Activated CD4-positive, alpha-beta T cell treated with anti-CD3 and anti-CD28 coated beads, Interleukin-10, Interleukin-2, amounts not matched to agents 100 ng/mL and 50 ng/mL, durations not matched to agents 16 hours and 8 hours (primary cell): ENCODE data around the gene DECR2.

Source experiments
- DNase-seq: peaks from one replicate; pipeline ENCODE4 v3.0.0-alpha.2; 2020

DECR2 gene

DNA sequence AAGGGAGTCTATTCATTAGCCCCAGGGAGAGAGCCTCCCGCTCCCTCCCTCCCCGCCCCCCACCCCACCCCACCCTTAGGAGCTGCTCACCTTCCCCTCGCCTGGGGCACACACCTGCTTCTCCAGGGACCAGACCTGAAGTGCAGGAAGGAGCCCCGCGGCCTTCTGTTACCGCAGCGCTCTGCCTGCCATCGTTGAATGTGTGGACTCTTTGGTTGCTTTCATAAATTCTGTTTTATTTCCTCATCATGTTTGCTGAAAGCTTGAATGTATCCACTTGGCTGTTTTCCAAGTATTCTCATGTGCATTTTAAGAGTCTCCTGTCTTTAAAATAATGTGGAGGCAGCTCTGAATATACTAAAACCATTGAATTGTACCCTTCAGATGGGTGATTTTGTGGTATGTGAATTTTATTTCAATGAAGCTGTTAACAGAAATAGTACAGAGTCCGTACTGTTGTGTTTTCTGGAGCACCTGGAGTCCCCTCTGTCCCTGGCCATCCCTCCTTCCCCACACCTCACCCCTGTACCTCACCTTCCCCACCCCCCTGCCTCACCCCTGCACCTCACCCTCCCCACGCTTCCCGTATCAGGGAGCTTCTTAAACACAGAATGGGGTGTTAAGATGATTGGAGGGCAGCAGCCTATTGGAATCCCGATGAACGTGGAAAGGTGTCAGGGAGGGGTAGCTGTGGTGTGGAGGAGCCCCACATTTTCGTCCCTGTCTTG, 49.3 kb downstream of the DECR2 start:
- DNase-seq, result no peak

DNA sequence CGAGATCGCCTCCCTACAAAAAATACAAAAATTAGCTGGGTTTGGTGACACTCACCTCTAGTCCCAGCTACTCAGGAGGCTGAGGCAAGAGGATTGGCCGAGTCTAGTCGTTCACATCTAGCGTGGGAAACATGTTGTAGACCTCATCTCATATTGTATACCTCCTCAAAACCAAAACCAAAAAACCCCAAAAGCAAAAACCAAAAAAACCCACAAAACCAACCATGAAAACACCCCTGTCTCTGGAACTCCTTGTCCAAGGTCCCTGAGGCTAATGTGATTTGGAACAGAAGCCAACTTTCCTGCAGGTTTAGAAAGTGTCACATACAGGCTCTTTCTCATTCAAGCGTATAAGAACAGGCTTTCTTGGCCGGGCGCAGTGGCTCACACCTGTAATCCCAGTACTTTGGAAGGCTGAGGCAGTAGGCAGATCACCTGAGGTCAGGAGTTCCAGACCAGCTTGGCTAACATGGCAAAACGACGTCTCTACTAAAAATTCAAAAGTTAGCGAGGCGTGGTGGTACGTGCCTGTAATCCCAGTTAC, 52.8 kb downstream of the DECR2 start:
- no peak for DNase-seq

DNA sequence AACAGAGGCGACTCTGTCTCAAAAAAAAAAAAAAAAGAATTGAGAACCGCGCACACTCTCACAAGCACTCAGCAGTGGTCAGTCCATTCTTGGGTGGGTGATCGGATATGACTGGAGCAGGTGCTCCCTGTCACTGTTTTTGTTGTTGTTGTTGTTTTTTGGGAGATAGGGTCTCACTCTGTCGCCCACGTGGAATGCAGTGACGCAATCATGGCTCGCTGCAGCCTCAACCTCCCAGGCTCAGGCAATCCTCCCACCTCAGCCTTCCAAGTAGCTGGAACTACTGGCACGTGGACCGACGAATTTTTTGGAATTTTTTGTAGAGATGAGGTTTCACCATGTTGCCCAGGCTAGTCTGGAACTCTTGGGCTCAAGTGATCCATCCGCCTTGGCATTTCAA, 53.8 kb downstream of the DECR2 start:
- no peak for DNase-seq

DNA sequence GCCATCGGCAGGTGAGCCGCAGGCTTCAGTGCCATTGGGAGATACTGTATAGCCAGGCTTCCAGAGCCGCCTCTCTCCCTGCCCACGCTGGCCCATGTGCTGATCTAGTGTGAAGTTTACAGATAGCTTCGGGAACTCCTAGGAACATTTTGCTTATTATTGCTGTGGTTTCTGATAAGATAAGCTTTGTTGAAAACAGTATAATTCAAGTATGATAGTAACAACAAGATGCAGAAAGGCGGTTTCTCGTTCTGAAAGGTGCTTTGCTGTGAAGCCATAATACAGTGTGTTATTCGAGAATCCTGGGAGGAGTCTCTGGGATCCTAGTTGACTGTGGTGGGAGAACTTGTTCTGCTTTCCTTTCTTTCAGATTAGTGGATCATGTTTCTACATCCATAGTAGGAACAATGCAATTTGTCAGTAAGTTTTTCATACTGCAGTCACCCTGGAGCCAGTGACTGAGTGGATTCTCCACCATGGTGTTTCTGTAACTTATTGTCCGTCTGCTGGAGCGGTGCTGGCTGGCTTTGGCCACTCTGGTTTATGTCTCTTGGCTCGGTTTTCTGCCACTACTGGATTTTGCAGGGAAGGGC, 55.3 kb downstream of the DECR2 start:
- DNase-seq, result no peak

DNA sequence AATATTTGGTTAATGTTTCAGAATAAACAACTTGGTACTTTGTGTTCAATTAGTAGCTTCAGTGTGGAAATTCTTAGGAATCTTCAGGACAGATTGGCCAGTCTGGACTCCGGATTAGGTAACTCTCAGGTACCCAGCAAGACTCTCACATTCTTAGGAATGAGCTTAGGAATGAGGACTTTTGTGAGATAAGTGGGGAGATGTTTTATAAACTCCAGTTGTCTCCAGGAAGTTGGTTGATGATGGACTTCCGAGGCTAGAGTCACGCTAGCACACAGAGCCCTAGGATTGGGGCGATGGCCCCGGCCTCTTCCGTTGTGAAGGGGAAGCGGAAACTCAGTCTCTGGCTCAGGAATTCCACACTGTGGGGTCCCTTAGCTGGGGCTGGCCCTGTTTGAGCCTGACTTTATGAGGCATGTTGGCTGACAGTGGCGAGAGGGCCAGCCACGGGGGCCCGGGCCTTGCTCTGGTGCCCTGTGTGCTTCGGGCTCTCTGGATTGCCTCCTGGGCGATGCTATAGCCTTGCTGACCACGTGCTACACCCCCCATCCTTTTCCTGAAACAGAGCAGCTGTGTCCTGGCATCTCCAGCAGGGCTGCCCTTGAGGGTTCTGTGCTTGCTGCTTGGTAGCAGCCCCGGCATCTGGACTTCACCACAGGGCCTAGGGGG, 56.2 kb downstream of the DECR2 start:
- DNase-seq, result no peak

DNA sequence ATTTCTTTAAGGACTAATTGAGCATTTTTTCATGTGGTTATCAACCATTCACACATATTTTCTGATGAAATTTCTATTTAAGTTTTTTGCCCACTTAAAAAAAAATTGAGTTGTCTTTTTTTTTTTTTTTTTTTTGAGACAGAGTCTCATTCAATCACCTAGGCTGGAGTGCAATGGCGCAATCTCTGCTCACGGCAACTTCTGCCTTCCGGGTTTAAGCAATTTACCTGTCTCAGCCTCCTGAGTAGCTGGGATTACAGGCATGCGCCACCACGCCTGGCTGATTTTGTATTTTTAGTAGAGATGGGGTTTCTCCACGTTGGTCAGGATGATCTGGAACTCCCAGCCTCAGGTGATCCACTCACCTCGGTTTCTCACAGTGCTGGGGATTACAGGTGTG, 58.1 kb downstream of the DECR2 start:
- no peak for DNase-seq

DNA sequence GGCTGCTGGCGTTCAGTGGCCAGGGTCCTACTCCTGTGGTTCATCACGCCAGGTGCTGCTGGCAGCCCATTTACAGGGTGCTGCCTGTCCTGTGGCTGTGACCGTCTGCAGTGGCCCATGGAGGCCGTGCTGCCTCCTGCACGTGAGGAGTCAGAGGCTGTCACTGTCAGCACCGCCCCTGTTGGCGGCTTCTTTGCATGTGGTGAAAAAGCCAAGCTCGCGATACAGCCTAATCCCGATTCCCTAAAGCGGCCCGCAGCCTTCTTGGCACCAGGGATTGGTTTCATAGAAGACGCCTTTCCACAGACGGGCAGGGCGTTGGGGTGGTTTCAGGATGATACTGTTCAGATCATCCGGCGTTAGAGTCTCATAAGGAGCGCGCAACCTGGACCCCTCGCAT, 59.1 kb downstream of the DECR2 start:
- no peak for DNase-seq
